GM12878 (cell line): ENCODE results near the gene HOTAIR. TPM values are rescaled to one million over a fixed set of nuclear protein-coding genes. Genes with fewer than 3 reads are reported as not detected.
A peak's percentile ranks its signal among the peaks of the same experiment; 100 is the strongest.

Experiments used
- ATAC-seq: fragments of 200-7000 bp; cut with Tn5 transposase; 3 replicates; pipeline ENCODE4 v1.9.1; 2020; ENCODE audit warnings: mild to moderate bottlenecking, moderate library complexity
- BruUV-seq: library from RNA; stranded (reverse); fragments of 400-500 nt; replicated peaks from 2 replicates; lab custom pipeline; 2021; lab: Mats Ljungman, UMichigan
- CTCF ChIA-PET: fragments of 300-600 bp; sonication (Branson Sonifier 250); formaldehyde crosslinking; extraction: SDS; loops from one replicate; lab custom pipeline; 2021; ENCODE audit warnings: inconsistent platforms; lab: Yijun Ruan, JAX
- POLR2A ChIA-PET: fragments of 350-600 bp; formaldehyde crosslinking; extraction: SDS; loops from one replicate; lab custom pipeline; 2021; ENCODE audit warnings: inconsistent platforms; lab: Charles Lee
- RAD21 ChIA-PET: fragments of 300-600 bp; sonication (Branson Sonifier 250); formaldehyde crosslinking; loops from one replicate; lab custom pipeline; 2023; ENCODE audit warnings: antibody characterized with exemption; ENCODE audit not compliant: unreplicated experiment; lab: Charles Lee
- SMC1A ChIA-PET: fragments of 300-600 bp; sonication (Branson Sonifier 250); formaldehyde crosslinking; loops from one replicate; lab custom pipeline; 2023; ENCODE audit not compliant: unreplicated experiment, uncharacterized antibody; lab: Charles Lee
- DNase-seq: peaks from one replicate; pipeline ENCODE4 v3.0.0-alpha.2; 2011; ENCODE audit warnings: low read depth, low spot score
- FAIRE-seq: peaks from 3 replicates; lab custom pipeline; 2011; peaks lifted over from hg19 to GRCh38; lab: Jason Lieb, UNC
- H2AFZ ChIP-seq: 2 replicates; pipeline ENCODE4 v1.6.0; 2011; ENCODE audit warnings: low read depth, low read length, control low read depth; ENCODE audit not compliant: control insufficient read depth
- H3K27ac ChIP-seq: 2 replicates; pipeline ENCODE4 v1.5.1; 2011; ENCODE audit warnings: control low read depth; ENCODE audit not compliant: control insufficient read depth, insufficient read depth
- H3K27me3 ChIP-seq, 2 experiments: replicated peaks in 1 of 2; 2 replicates each; pipeline versions ENCODE4 v1.6.0 to v1.6.1; 2011; ENCODE audit warnings: low read length in 1 of 2; ENCODE audit not compliant: control insufficient read depth in 2 of 2, insufficient read depth in 2 of 2
- H3K36me3 ChIP-seq, 2 experiments: 2 replicates each; pipeline ENCODE4 v1.5.1; 2011; ENCODE audit warnings: low read length in 1 of 2; ENCODE audit not compliant: control insufficient read depth in 2 of 2, insufficient read depth in 2 of 2
- H3K4me1 ChIP-seq: 2 replicates; pipeline ENCODE4 v1.6.1; 2011; ENCODE audit warnings: mild to moderate bottlenecking, low read length, moderate library complexity, mixed read lengths; ENCODE audit not compliant: control insufficient read depth, insufficient read depth
- H3K4me2 ChIP-seq: 2 replicates; pipeline ENCODE4 v1.6.0; 2011; ENCODE audit warnings: control low read depth; ENCODE audit not compliant: control insufficient read depth, insufficient read depth
- H3K4me3 ChIP-seq: fragments of 200-600 bp; sonication (generic); 2 replicates; pipeline ENCODE4 v1.5.1; 2016
- H3K79me2 ChIP-seq: 2 replicates; pipeline ENCODE4 v1.6.0; 2011; ENCODE audit warnings: low read length; ENCODE audit not compliant: control insufficient read depth, insufficient read depth
- H3K9ac ChIP-seq: 2 replicates; pipeline ENCODE4 v1.8.0; 2011; ENCODE audit warnings: low read length, control low read depth, mixed read lengths; ENCODE audit not compliant: control insufficient read depth, insufficient read depth
- H3K9me3 ChIP-seq: replicated peaks from 3 replicates; pipeline ENCODE4 v1.5.1; 2011; ENCODE audit warnings: mild to moderate bottlenecking, low read length; ENCODE audit not compliant: control insufficient read depth, insufficient read depth
- H4K20me1 ChIP-seq: 2 replicates; pipeline ENCODE4 v1.6.0; 2011; ENCODE audit not compliant: control insufficient read depth, insufficient read depth
- ATF2 ChIP-seq: IDR thresholded peaks from 2 replicates; pipeline ENCODE4 v1.6.1; 2012; ENCODE audit warnings: low read length, inconsistent platforms
- DPF2 ChIP-seq: fragments of 450-650 bp; IDR thresholded peaks from 2 replicates; pipeline ENCODE4 v1.6.1; 2017; ENCODE audit warnings: mild to moderate bottlenecking
- E2F8 ChIP-seq: fragments of 450-650 bp; IDR thresholded peaks from 2 replicates; pipeline ENCODE4 v1.6.1; 2018; ENCODE audit warnings: mild to moderate bottlenecking, low read depth, moderate library complexity; ENCODE audit not compliant: partially characterized antibody
- ESRRA ChIP-seq: IDR thresholded peaks from 2 replicates; pipeline ENCODE4 v1.6.1; 2012; ENCODE audit warnings: mild to moderate bottlenecking, low read length, improper control_type of control experiment
- EZH2 ChIP-seq: IDR thresholded peaks from 2 replicates; pipeline ENCODE4 v1.6.1; 2012; ENCODE audit warnings: low read depth, mild to moderate bottlenecking, control low read depth, inconsistent platforms, low read length, borderline replicate concordance; ENCODE audit not compliant: control insufficient read depth
- GATAD2B ChIP-seq: fragments of 450-650 bp; conservative IDR thresholded peaks from 2 replicates; pipeline ENCODE4 v1.6.1; 2017; ENCODE audit warnings: low read depth, mild to moderate bottlenecking, moderate library complexity
- HDAC2 ChIP-seq: fragments of 200-600 bp; sonication (generic); IDR thresholded peaks from 2 replicates; pipeline ENCODE4 v1.6.1; 2017
- LARP7 ChIP-seq: fragments of 450-650 bp; IDR thresholded peaks from 2 replicates; pipeline ENCODE4 v1.6.1; 2017; ENCODE audit warnings: mild to moderate bottlenecking
- MTA2 ChIP-seq: fragments of 450-650 bp; IDR thresholded peaks from 2 replicates; pipeline ENCODE4 v1.6.1; 2016; ENCODE audit warnings: low read depth, mild to moderate bottlenecking, moderate library complexity
- NR2C2 ChIP-seq: IDR thresholded peaks from 2 replicates; pipeline ENCODE4 v1.6.1; 2011; ENCODE audit warnings: borderline replicate concordance, low read depth; ENCODE audit not compliant: control insufficient read depth, insufficient read length
- RBBP5 ChIP-seq: fragments of 200-600 bp; sonication (generic); conservative IDR thresholded peaks from 2 replicates; pipeline ENCODE4 v1.6.1; 2016
- STAT1 ChIP-seq: fragments of 450-650 bp; conservative IDR thresholded peaks from 2 replicates; pipeline ENCODE4 v1.6.1; 2014; ENCODE audit warnings: antibody characterized with exemption, mild to moderate bottlenecking
- SUZ12 ChIP-seq: fragments of 200-600 bp; sonication (generic); IDR thresholded peaks from one replicate; pipeline ENCODE4 v1.6.1; 2018; ENCODE audit warnings: antibody characterized with exemption, mild to moderate bottlenecking; ENCODE audit not compliant: unreplicated experiment
- ZBTB11 ChIP-seq: fragments of 450-650 bp; formaldehyde crosslinking; IDR thresholded peaks from 2 replicates; pipeline ENCODE4 v1.5.0; 2022; ENCODE audit warnings: mild to moderate bottlenecking, missing genetic modification characterization
- ZNF217 ChIP-seq: fragments of 450-650 bp; IDR thresholded peaks from 2 replicates; pipeline ENCODE4 v1.6.1; 2017; ENCODE audit warnings: antibody characterized with exemption, mild to moderate bottlenecking
- ZNF274 ChIP-seq: IDR thresholded peaks from one replicate; pipeline ENCODE4 v1.8.0; 2011; ENCODE audit not compliant: insufficient read length, insufficient read depth
- WGBS: methylation state at CpG from one replicate; pipeline ENCODE4 v1.1.6; 2016; ENCODE audit warnings: low lambda C conversion rate; ENCODE audit not compliant: insufficient replicate concordance, insufficient coverage; ENCODE audit errors: missing lambda C conversion rate; 5-methylcytosine and 5-hydroxymethylcytosine counted together
- in situ Hi-C: fragments of 300-500 bp; cut with MboI; formaldehyde crosslinking; loops from 9 replicates; pipeline ENCODE4 v1.14.3; 2018; ENCODE audit warnings: mixed read lengths
- intact Hi-C: fragments of 100-400 bp; cut with micrococcal nuclease; formaldehyde crosslinking; loops from one replicate; pipeline ENCODE4 v1.14.2; 2022; ENCODE audit not compliant: unreplicated experiment
- polyA plus RNA-seq, 11 experiments: library from polyadenylated mRNA; depleted of rRNA in 4 of 11; unstranded in 6 of 11; stranded (reverse) in 5 of 11; fragments of >200 nt; fragmentation: Nextera tagmentation in 4 of 11; fragmentation: Illumina TruSeq in 1 of 11; extraction: Ambion mirVana in 4 of 11; extraction: Trizol in 1 of 11; gene quantifications; 1 replicate in 1 of 11; 2 replicates in 10 of 11; pipeline versions ENCODE4 v1.2.1 to v1.2.3, GENCODE V29; 2011 to 2016; ENCODE audit warnings: inconsistent platforms in 2 of 11, missing spikeins in 2 of 11, low read depth in 1 of 11
- total RNA-seq, 4 experiments: library from RNA; depleted of rRNA in 3 of 4; stranded (reverse); fragments of >200 nt in 3 of 4; fragmentation: Illumina TruSeq in 1 of 4; extraction: Trizol in 1 of 4; gene quantifications; 2 replicates each; pipeline versions ENCODE4 v1.2.1 to v1.2.3, GENCODE V29; 2013 to 2021

HOTAIR gene
- total and polyA plus RNA-seq, 10 of the 15 experiments (the other 5 are each of a cell fraction or from before 2014, with no cell fraction given): not detected

GRCh38 chr12:54014377-54015017 is 39.7 kb upstream of the HOTAIR start:
- peaks cover 10% of the 10 kb centered on the region; the same call in 1 of the 2 replicates for H3K4me1 ChIP-seq
- SMC1A ChIA-PET: interaction anchor here (2.4 kb wide), 1 partner anchor 18 kb away, joined by 7 read pairs; the partner anchor contains the start of gene HOXC5

More at GRCh38 chr12:54014377-54015017, 39.7 kb upstream of the HOTAIR start:
- Histone ChIP-seq H3K4me2 (no peak overlapping the region), H3K27ac (no peak overlapping the region), H3K79me2 (no peaks in the 10 kb centered on the region), H3K9ac (no peak overlapping the region), H2AFZ (no peak overlapping the region), H3K9me3 (no peaks in the 10 kb centered on the region), H3K4me3 (no peak overlapping the region), H4K20me1 (no peaks in the 10 kb centered on the region; the same call in 1 of the 2 replicates), H3K27me3 (peaks cover 17 to 35% of the 10 kb centered on the region in 2 experiments), H3K36me3 (no peaks in the 10 kb centered on the region)
- in situ Hi-C loops (no loop called here), intact Hi-C loops (no loop called here)
- RAD21 ChIA-PET: no interaction called here
- 33% methylated on average over 36 of the region's 36 CpGs for WGBS
- FAIRE-seq (no peak), DNase-seq (no peak), ATAC-seq (no peak)
- no peak for TF ChIP-seq ATF2
- TF ChIP-seq NR2C2: no peak
- TF ChIP-seq GATAD2B: no peak
- TF ChIP-seq HDAC2: no peak
- no peak for TF ChIP-seq RBBP5
- TF ChIP-seq E2F8: no peak
- TF ChIP-seq LARP7: no peak
- TF ChIP-seq MTA2: no peak
- TF ChIP-seq DPF2: no peak
- TF ChIP-seq SUZ12: peak; percentile 12
- TF ChIP-seq ZBTB11: no peak
- no peak for TF ChIP-seq ZNF217
- TF ChIP-seq EZH2: peak; percentile 80; the same call in 1 of the 2 replicates
- no peak for TF ChIP-seq ESRRA
- no peak for TF ChIP-seq ZNF274
- TF ChIP-seq STAT1: no peak
- POLR2A ChIA-PET: interaction anchor here (0.6 kb wide), 1 partner anchor 385 kb away, joined by 5 read pairs; no protein-coding TSS in a partner anchor
- CTCF ChIA-PET: interaction anchor here (3.5 to 3.8 kb wide), 2 partner anchors 7 to 187 kb away, joined by 18 to 27 read pairs; partner anchors contain the start of gene HOXC8
- BruUV-seq: no TSS peak
